ENCODE data around the gene CCZ1. TPM values are rescaled to one million over a fixed set of nuclear protein-coding genes. Genes with fewer than 3 reads are reported as not detected.
A peak's percentile ranks its signal among the peaks of the same experiment; 100 is the strongest.
"Not testable (repeated sequence)": the region's sequence is repeated elsewhere in the genome, so short reads cannot be mapped to it uniquely, and the experiment has no call there.

Gene CCZ1
- total and polyA plus RNA-seq, 2 experiments from 2014 or later = 93.7 to 140 TPM

- H3K9me3 Mint-ChIP-seq; H3K4me3 Mint-ChIP-seq; H3F3A ChIP-seq (replicated peaks; ENCODE audit: low read depth); H3K36me3 Mint-ChIP-seq (ENCODE audit: low read depth); H3K36me3 ChIP-seq (ENCODE audit: insufficient read depth); H3K27ac Mint-ChIP-seq; H3K27ac ChIP-seq (ENCODE audit: low read depth); H3K9me2 ChIP-seq (ENCODE audit: insufficient read depth); H4K20me1 ChIP-seq (replicated peaks; ENCODE audit: insufficient read depth); H3K79me2 ChIP-seq (replicated peaks; ENCODE audit: insufficient read depth); ATAC-seq; H2AFZ ChIP-seq; H3K27me3 ChIP-seq (ENCODE audit: insufficient read depth); H3K27me3 Mint-ChIP-seq (ENCODE audit: insufficient read depth, low read depth, poor library complexity); H3K4me3 ChIP-seq; H3K4me1 Mint-ChIP-seq; H3K4me1 ChIP-seq (ENCODE audit: insufficient read depth); H3K4me2 ChIP-seq: not testable (repeated sequence)
- peak; percentile 11 for DNase-seq (ENCODE audit: low spot score)
Measured at GRCh38 chr7:5857041-5857575, 41.4 kb upstream of the CCZ1 start.

GRCh38 chr7:5858494-5858893 is 40.0 kb upstream of the CCZ1 start:
- H3K27me3 Mint-ChIP-seq (ENCODE audit: insufficient read depth, low read depth, poor library complexity); H3K79me2 ChIP-seq (replicated peaks; ENCODE audit: insufficient read depth); H3K36me3 Mint-ChIP-seq (ENCODE audit: low read depth); H3K27me3 ChIP-seq (ENCODE audit: insufficient read depth); H3K4me3 Mint-ChIP-seq; H3K4me1 Mint-ChIP-seq; H3K4me3 ChIP-seq; H3K4me2 ChIP-seq; DNase-seq (ENCODE audit: low spot score); H3K27ac ChIP-seq (ENCODE audit: low read depth); H3K36me3 ChIP-seq (ENCODE audit: insufficient read depth); H2AFZ ChIP-seq; H3K4me1 ChIP-seq (ENCODE audit: insufficient read depth); H3F3A ChIP-seq (replicated peaks; ENCODE audit: low read depth); ATAC-seq; H3K9me2 ChIP-seq (ENCODE audit: insufficient read depth); H3K9me3 Mint-ChIP-seq; H3K27ac Mint-ChIP-seq; H4K20me1 ChIP-seq (replicated peaks; ENCODE audit: insufficient read depth): not testable (repeated sequence)

GRCh38 chr7:5861281-5861680 is 37.3 kb upstream of the CCZ1 start:
- ATAC-seq; H3K4me2 ChIP-seq; H3K27me3 Mint-ChIP-seq (ENCODE audit: insufficient read depth, low read depth, poor library complexity); H3K36me3 Mint-ChIP-seq (ENCODE audit: low read depth); H3K27ac ChIP-seq (ENCODE audit: low read depth); H3K4me1 ChIP-seq (ENCODE audit: insufficient read depth); DNase-seq (ENCODE audit: low spot score); H3K4me3 Mint-ChIP-seq; H3K4me1 Mint-ChIP-seq; H3K4me3 ChIP-seq; H3K36me3 ChIP-seq (ENCODE audit: insufficient read depth); H3K79me2 ChIP-seq (replicated peaks; ENCODE audit: insufficient read depth); H3K27me3 ChIP-seq (ENCODE audit: insufficient read depth); H3K27ac Mint-ChIP-seq; H3K9me2 ChIP-seq (ENCODE audit: insufficient read depth); H3K9me3 Mint-ChIP-seq; H3F3A ChIP-seq (replicated peaks; ENCODE audit: low read depth); H4K20me1 ChIP-seq (replicated peaks; ENCODE audit: insufficient read depth); H2AFZ ChIP-seq: not testable (repeated sequence)

- not testable (repeated sequence) for H3K27me3 Mint-ChIP-seq (ENCODE audit: insufficient read depth, low read depth, poor library complexity)
Measured at GRCh38 chr7:5862753-5863366, 35.7 kb upstream of the CCZ1 start.

More at GRCh38 chr7:5862753-5863366, 35.7 kb upstream of the CCZ1 start:
- H3K27ac Mint-ChIP-seq; H3K79me2 ChIP-seq (replicated peaks; ENCODE audit: insufficient read depth); H3K4me3 ChIP-seq; H3K9me3 Mint-ChIP-seq; H3K36me3 Mint-ChIP-seq (ENCODE audit: low read depth); ATAC-seq; H2AFZ ChIP-seq; H3F3A ChIP-seq (replicated peaks; ENCODE audit: low read depth); H3K4me2 ChIP-seq; H3K27me3 ChIP-seq (ENCODE audit: insufficient read depth); H3K36me3 ChIP-seq (ENCODE audit: insufficient read depth); H3K4me1 ChIP-seq (ENCODE audit: insufficient read depth); DNase-seq (ENCODE audit: low spot score); H3K27ac ChIP-seq (ENCODE audit: low read depth); H3K4me3 Mint-ChIP-seq; H4K20me1 ChIP-seq (replicated peaks; ENCODE audit: insufficient read depth); H3K9me2 ChIP-seq (ENCODE audit: insufficient read depth); H3K4me1 Mint-ChIP-seq: not testable (repeated sequence)
